ENCODE measurements around the gene ARFGAP1.

GRCh38 chr20:63317601-63318291 is 45.1 kb downstream of the ARFGAP1 start:
- TF ChIP-seq CEBPB (IDR thresholded peaks at IDR 0.05; ENCODE audit: borderline replicate concordance in 1 of 2, low read depth in 2 of 2, low read length in 2 of 2) (no peak), CTCF (IDR thresholded peaks at IDR 0.05 in 2 of 3, conservative IDR thresholded peaks at IDR 0.05 in 1 of 3; ENCODE audit: control insufficient read depth in 2 of 3, extremely low read depth in 1 of 3, insufficient read depth in 1 of 3, low read depth in 3 of 3, low read length in 3 of 3) (no peak), MAX (IDR thresholded peaks at IDR 0.05; ENCODE audit: low read depth, low read length) (no peak), MEF2A (IDR thresholded peaks at IDR 0.05; ENCODE audit: insufficient read depth, low read depth, low read length) (no peak), BHLHE40 (IDR thresholded peaks at IDR 0.05; ENCODE audit: borderline replicate concordance in 1 of 2, low read depth in 2 of 2, low read length in 1 of 2) (no peak), EGR1 (IDR thresholded peaks at IDR 0.05; ENCODE audit: borderline replicate concordance in 1 of 2, low read depth in 2 of 2, low read length in 2 of 2) (no peak), POLR2A (IDR thresholded peaks at IDR 0.05; ENCODE audit: low read depth, low read length) (no peak), RAD51 (IDR thresholded peaks at IDR 0.05) (no peak)

Data from GM12878 (cell line).